Nephron progenitor cell (in vitro differentiated cells): Measurements from ENCODE around the gene RAB11FIP4.

Experiments
- DNase-seq: peaks from one replicate; pipeline ENCODE4 v3.0.0; 2021
- H3K27ac Mint-ChIP-seq: 2 replicates; pipeline ENCODE4 v1.8.0; 2021; ENCODE audit warnings: mild to moderate bottlenecking, moderate library complexity, mixed read lengths
- H3K27me3 Mint-ChIP-seq: 2 replicates; pipeline ENCODE4 v1.8.0; 2021; ENCODE audit warnings: mild to moderate bottlenecking, low read depth, mixed read lengths; ENCODE audit not compliant: poor library complexity
- H3K36me3 Mint-ChIP-seq: 2 replicates; pipeline ENCODE4 v1.8.0; 2021; ENCODE audit warnings: low read depth, mixed read lengths
- H3K4me1 Mint-ChIP-seq: 2 replicates; pipeline ENCODE4 v1.8.0; 2021; ENCODE audit warnings: mixed read lengths
- H3K4me3 Mint-ChIP-seq: 2 replicates; pipeline ENCODE4 v1.8.0; 2021; ENCODE audit warnings: mild to moderate bottlenecking, moderate library complexity, mixed read lengths
- H3K9me3 Mint-ChIP-seq: 2 replicates; pipeline ENCODE4 v1.8.0; 2021; ENCODE audit warnings: mild to moderate bottlenecking, moderate library complexity, mixed read lengths
- CTCF ChIP-seq: fragments of 200-600 bp; sonication (generic); IDR thresholded peaks from 2 replicates; pipeline ENCODE4 v1.5.0; 2021; ENCODE audit warnings: antibody characterized with exemption

Gene RAB11FIP4

GRCh38 chr17:31364012-31364411 lies 27.5 kb upstream of the RAB11FIP4 start:
- peaks cover 3% of the 10 kb centered on the region for H3K27me3 Mint-ChIP-seq
- no peaks in the 10 kb centered on the region for H3K9me3 Mint-ChIP-seq
- no peak overlapping the region for H3K4me3 Mint-ChIP-seq
- no peaks in the 10 kb centered on the region for H3K4me1 Mint-ChIP-seq
- peaks cover 56% of the 10 kb centered on the region for H3K36me3 Mint-ChIP-seq
- no peak for TF ChIP-seq CTCF
- DNase-seq: no peak
- no peak overlapping the region for H3K27ac Mint-ChIP-seq

GRCh38 chr17:31366088-31366487 lies 25.4 kb upstream of the RAB11FIP4 start:
- DNase-seq: no peak
- H3K27ac Mint-ChIP-seq: no peak overlapping the region
- H3K9me3 Mint-ChIP-seq: no peaks in the 10 kb centered on the region
- H3K36me3 Mint-ChIP-seq: peaks cover 39% of the 10 kb centered on the region
- no peak for TF ChIP-seq CTCF
- no peaks in the 10 kb centered on the region for H3K4me1 Mint-ChIP-seq
- H3K27me3 Mint-ChIP-seq: no peaks in the 10 kb centered on the region
- no peak overlapping the region for H3K4me3 Mint-ChIP-seq

GRCh38 chr17:31369266-31369665 lies 22.2 kb upstream of the RAB11FIP4 start:
- Mint-ChIP-seq H3K9me3 (no peaks in the 10 kb centered on the region), H3K36me3 (peaks cover 32% of the 10 kb centered on the region), H3K27me3 (no peaks in the 10 kb centered on the region), H3K4me3 (no peak overlapping the region), H3K27ac (no peak overlapping the region), H3K4me1 (peaks cover 8% of the 10 kb centered on the region)
- DNase-seq: no peak
- no peak for TF ChIP-seq CTCF

GRCh38 chr17:31371511-31372097 lies 19.9 kb upstream of the RAB11FIP4 start:
- H3K36me3 Mint-ChIP-seq: peaks cover 27% of the 10 kb centered on the region
- H3K27ac Mint-ChIP-seq: no peak overlapping the region
- no peaks in the 10 kb centered on the region for H3K27me3 Mint-ChIP-seq
- no peak overlapping the region for H3K4me3 Mint-ChIP-seq
- no peak for DNase-seq
- H3K9me3 Mint-ChIP-seq: no peaks in the 10 kb centered on the region
- H3K4me1 Mint-ChIP-seq: peaks cover 8% of the 10 kb centered on the region
- TF ChIP-seq CTCF: no peak

- TF ChIP-seq CTCF: peak; percentile 43
- no peak for DNase-seq
Observed at GRCh38 chr17:31373150-31374093, 18.1 kb upstream of the RAB11FIP4 start.

GRCh38 chr17:31374094-31374447 lies 17.4 kb upstream of the RAB11FIP4 start:
- H3K4me3 Mint-ChIP-seq: no peak overlapping the region
- peaks cover 21% of the 10 kb centered on the region for H3K36me3 Mint-ChIP-seq

More at GRCh38 chr17:31373150-31374093, 18.1 kb upstream of the RAB11FIP4 start:
- Mint-ChIP-seq H3K4me3 (no peak overlapping the region), H3K27ac (no peak overlapping the region), H3K36me3 (peaks cover 21% of the 10 kb centered on the region), H3K27me3 (no peaks in the 10 kb centered on the region), H3K9me3 (no peaks in the 10 kb centered on the region), H3K4me1 (peaks cover 8% of the 10 kb centered on the region)

More at GRCh38 chr17:31374094-31374447, 17.4 kb upstream of the RAB11FIP4 start:
- H3K27me3 Mint-ChIP-seq: no peaks in the 10 kb centered on the region
- DNase-seq: no peak
- H3K9me3 Mint-ChIP-seq: no peaks in the 10 kb centered on the region
- no peak overlapping the region for H3K27ac Mint-ChIP-seq
- peaks cover 8% of the 10 kb centered on the region for H3K4me1 Mint-ChIP-seq
- TF ChIP-seq CTCF: no peak
